A172 (cell line): ENCODE results near the gene SCAPER. TPM values are rescaled to one million over a fixed set of nuclear protein-coding genes. Genes with fewer than 3 reads are reported as not detected.

ENCODE experiments used
- DNase-seq: peaks from one replicate; pipeline ENCODE4 v3.0.0-alpha.2; 2015; ENCODE audit warnings: low spot score
- total RNA-seq: library from RNA; depleted of rRNA; stranded (reverse); fragments of >200 nt; shearing (Covaris generic); gene quantifications from 2 replicates; pipeline ENCODE4 v1.2.3, GENCODE V29; 2014

Gene SCAPER
- total RNA-seq, 1 experiment from 2014 or later, result 22.7 TPM

GRCh38 chr15:76667943-76668715 is 237.0 kb downstream of the SCAPER start:
- DNase-seq, result no peak

GRCh38 chr15:76664895-76665294 is 240.2 kb downstream of the SCAPER start:
- no peak for DNase-seq

- DNase-seq, result no peak
These were observed 240.7 kb downstream of the SCAPER start for GRCh38 chr15:76664411-76664810.

GRCh38 chr15:76663529-76663928 is 241.6 kb downstream of the SCAPER start:
- no peak for DNase-seq

- DNase-seq, result no peak
These were observed 256.3 kb downstream of the SCAPER start for GRCh38 chr15:76648732-76649444.

GRCh38 chr15:76647612-76648011 is 257.5 kb downstream of the SCAPER start:
- DNase-seq, result no peak

GRCh38 chr15:76644646-76645045 is 260.5 kb downstream of the SCAPER start:
- DNase-seq, result no peak

- no peak for DNase-seq
These were observed 262.5 kb downstream of the SCAPER start for GRCh38 chr15:76642671-76643070.

GRCh38 chr15:76637166-76637565 is 268.0 kb downstream of the SCAPER start:
- DNase-seq, result no peak

- no peak for DNase-seq
These were observed 269.1 kb downstream of the SCAPER start for GRCh38 chr15:76636059-76636458.

GRCh38 chr15:76626611-76627010 is 278.5 kb downstream of the SCAPER start:
- no peak for DNase-seq

GRCh38 chr15:76625267-76625666 is 279.9 kb downstream of the SCAPER start:
- no peak for DNase-seq

- DNase-seq, result no peak
These were observed 290.4 kb downstream of the SCAPER start for GRCh38 chr15:76614725-76615124.

- DNase-seq, result no peak
These were observed 316.1 kb downstream of the SCAPER start for GRCh38 chr15:76588811-76589747.

GRCh38 chr15:76585576-76585897 is 319.6 kb downstream of the SCAPER start:
- no peak for DNase-seq

- DNase-seq, result no peak
These were observed 320.1 kb downstream of the SCAPER start for GRCh38 chr15:76584868-76585575.

GRCh38 chr15:76582550-76582949 is 322.6 kb downstream of the SCAPER start:
- DNase-seq, result no peak

- no peak for DNase-seq
These were observed 327.1 kb downstream of the SCAPER start for GRCh38 chr15:76577879-76578512.

GRCh38 chr15:76576523-76577279 is 328.4 kb downstream of the SCAPER start:
- DNase-seq, result peak; percentile 42

- DNase-seq, result no peak
These were observed 329.5 kb downstream of the SCAPER start for GRCh38 chr15:76575679-76576078.
